Activated T-cell treated with anti-CD3 and anti-CD28 coated beads for 24 hours (primary cell): ENCODE results near the gene DNAAF5.
"Not testable (repeated sequence)": the region's sequence is repeated elsewhere in the genome, so short reads cannot be mapped to it uniquely, and the experiment has no call there.

Source experiments
- DNase-seq: peaks from one replicate; pipeline ENCODE4 v3.0.0-alpha.2; 2020; ENCODE audit warnings: low read depth

DNAAF5 gene

DNA sequence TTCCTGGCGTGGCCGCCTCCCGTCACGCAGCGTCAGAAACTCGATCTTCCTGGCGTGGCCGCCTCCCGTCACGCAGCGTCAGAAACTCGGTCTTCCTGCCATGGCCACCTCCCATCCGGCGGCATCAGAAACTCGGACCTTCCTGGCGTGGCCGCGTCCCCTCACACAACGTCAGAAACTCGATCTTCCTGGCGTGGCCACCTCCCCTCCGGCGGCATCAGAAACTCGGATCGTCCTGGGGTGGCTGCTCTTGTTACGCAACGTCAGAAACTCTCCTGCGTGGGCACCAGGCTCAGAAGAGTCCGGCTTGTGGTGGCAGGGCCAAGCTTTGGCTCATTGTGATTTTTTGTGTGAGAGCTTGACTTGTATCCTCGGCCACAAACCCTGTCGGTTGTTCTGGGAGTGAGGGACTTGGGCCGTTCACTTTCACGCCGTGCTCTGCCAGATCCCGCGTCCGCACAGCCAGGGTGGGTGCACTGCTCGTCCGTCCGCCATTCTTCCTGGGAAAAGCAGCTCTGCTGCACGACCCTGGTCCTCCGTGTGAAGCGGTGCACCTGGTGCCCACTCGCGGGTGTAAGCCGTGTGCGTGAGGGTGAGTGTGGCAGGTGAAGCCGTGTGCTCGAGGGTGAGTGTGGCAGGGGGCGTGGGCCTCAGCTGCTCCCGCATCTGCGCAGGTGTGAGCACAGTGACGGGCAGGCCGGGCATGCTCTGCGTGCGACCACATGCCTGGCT, 56.4 kb downstream of the DNAAF5 start:
- DNase-seq, result no peak

DNA sequence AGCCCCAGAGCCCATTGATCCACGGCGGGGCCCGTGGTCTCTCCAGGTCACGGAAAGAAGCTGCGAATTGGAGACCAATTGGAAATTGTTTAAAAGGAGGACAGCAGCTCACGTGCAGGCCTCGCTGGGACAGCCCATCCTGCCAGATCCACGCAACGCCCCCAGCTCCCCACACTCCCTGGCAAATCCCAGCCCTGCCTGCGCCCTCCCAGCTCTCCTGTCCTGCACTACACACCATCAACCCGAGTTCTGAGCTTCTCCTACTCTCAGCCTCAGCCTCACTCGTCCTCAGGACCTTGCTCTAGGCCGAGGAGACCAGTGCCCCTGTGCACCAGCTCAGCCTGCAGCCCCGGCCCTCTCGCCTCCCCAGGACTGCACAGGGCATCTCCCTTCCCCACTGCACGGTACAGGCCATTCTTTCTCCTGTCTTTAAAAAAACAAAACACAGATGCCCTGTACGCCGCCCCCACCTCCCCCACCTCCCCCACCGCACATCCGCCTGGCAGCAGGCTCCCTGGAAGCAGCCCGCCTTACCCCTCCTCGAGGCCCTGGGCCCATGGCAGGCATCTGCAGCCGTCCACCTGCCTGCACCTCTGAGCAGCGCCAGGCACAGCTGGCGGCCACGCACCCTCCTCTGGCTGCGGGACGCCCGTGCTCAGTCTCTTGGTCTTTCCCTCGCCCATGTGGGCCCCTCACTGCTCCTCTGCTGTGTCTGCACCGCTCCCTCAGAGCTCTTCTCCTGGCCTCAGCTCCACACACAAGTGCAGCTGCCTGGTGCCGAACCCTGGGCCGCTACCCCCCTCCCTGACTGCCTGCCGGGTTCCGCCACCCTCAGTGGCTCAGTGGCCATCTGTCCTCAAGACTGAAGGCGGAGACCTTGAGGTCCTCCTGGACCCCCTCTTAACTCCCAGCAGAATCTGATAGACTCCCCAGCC, 57.3 kb downstream of the DNAAF5 start:
- DNase-seq, result no peak

- DNase-seq, result no peak
Measured at GRCh38 chr7:784971-785370, 58.5 kb downstream of the DNAAF5 start.

GRCh38 chr7:785416-785815, 58.9 kb downstream of the DNAAF5 start:
- no peak for DNase-seq

DNA sequence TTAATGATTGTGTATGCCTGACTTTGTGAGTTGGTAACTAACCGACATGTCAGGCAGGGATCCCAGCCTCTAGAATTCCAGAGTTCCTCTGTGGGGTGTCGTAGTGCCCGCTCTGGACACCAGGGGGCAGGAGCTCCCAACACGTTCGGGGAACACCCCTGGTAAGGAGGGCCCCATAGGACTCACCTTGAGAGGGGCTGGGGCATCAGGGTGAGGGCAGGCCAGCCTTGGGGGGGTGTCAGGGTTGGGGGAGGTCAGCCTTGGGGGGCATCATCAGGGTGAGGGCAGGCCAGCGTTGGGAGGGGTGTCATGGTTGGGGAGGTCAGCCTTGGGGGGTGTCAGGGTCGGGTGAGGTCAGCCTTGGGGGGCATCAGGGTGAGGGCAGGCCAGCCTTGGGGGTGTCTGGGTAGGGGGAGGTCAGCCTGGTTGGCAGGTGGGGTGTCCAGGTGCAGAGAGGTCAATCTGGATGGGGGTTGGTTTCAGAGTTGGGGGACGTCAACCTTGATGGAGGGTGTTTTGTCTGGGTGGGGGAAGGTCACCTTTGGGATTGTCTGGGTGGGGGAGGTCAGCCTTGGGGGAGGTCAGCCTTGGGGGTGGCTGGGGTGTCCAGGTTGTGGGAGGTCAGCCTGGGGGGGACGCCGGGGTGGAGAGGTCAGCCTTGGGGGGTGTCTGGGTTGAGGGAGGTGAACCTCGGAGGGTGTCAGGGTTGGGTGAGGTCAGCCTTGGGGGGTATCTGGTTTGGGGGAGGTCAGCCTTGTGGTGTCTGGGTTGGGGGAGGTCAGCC, 60.2 kb downstream of the DNAAF5 start:
- peak; percentile 56 for DNase-seq

DNA sequence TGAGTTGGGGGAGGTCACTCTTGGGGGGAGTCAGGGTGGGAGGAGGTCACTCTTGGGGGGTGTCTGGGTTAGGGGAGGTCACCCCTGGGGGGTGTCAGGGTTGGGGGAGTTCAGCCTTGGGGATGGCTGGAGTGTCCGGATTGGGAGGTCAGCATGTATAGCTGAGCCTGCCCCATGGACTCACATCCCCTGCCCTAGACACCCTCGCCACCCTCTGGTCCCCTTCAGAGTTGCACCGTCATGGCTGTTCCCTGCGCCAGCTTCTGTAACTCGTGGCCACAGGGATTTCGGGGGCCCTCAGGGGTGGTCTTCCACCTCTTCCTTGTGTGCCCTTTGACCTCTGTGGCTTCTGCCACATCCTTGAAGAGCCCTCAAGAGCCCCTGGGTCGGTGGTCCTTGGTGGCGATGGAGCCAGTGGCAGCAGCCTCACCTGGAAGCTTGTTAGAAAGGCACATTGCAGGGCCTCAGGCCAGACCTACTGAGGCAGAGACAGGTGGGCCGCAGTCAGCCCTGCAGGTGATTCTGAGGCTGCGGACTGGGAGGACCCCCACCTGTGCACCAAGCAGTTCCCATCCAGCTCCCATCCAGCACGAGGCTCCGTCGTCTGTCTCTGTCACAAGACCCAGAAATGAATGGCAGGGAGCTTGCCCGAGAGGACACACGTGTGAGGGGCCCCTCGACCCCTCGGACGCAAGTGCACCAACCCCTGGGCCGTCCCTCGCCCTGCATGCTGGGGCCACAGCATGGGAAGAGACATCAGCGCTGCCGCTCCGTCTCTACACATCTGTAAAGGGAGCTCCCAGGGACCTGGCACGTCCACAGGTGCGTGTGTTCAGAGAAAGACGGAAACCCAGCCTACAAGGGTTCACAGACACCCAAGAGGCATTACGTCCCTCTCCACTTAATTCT, 61.1 kb downstream of the DNAAF5 start:
- DNase-seq, result no peak

DNA sequence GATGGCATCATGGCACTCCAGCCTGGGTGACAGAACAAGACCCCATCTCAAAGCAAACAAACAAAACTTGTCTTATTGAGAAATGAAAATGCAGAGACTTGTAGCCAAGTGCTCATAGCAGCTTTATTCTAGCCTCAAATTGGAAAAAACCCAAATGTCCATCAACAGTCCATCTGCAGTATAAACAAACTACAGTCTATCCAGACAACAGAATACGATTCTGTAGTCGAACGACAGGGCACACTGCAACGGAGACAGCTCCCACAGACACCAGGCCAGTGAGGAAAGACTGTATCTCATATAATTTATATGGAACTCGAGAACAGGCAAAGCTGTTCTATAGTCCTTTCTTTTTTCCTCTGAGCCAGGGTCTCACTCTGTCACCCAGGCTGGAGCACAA, 65.0 kb downstream of the DNAAF5 start:
- DNase-seq, result no peak

DNA sequence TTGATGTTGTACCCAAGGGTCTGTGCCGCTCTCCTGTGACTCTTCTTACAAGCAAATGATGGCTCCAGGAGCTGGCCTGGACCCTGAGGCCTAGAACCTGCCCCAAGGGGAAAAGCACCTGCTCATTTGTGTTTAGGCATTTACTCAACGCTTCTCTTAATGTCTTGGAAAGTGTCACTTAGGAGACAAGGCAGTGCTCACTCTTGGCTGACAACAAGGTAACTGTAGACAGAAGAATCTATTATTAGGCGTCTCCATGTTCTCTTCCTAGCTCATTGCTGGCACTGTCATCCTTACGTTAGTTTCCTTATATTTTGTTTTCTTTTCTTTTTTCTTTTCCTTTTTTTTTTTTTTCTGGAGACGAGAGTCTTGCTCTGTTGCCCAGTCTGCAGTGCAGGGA, 67.7 kb downstream of the DNAAF5 start:
- DNase-seq, result no peak

DNA sequence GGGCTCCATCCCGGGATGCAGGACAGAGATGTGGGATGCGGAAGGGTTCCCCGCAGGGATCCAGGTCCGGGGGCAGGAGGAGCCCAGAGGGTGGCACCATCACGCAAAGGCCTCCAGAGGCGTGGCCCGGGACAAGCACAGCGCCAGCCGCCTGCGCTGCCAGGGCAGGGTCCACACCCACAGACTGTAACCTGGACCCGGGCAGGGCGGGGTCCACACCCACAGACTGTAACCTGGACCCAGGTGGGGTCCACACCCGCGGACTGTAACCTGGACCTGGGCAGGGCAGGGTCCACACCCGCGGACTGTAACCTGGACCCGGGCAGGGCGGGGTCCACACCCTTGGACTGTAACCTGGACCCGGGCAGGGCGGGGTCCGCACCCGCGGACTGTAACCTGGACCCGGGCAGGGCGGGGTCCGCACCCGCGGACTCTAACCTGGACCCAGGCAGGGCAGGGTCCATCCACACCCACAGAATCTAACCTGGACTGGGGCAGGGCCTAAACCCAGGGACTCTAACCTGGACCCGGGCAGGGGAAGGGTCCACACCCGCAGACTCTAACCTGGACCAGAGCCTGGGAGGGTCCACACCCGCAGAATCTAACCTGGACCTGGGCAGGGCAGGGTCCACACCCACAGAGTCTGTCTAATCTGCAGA, 68.3 kb downstream of the DNAAF5 start:
- no peak for DNase-seq

- DNase-seq, result not testable (repeated sequence)
Measured at GRCh38 chr7:796434-797169, 70.1 kb downstream of the DNAAF5 start.

DNA sequence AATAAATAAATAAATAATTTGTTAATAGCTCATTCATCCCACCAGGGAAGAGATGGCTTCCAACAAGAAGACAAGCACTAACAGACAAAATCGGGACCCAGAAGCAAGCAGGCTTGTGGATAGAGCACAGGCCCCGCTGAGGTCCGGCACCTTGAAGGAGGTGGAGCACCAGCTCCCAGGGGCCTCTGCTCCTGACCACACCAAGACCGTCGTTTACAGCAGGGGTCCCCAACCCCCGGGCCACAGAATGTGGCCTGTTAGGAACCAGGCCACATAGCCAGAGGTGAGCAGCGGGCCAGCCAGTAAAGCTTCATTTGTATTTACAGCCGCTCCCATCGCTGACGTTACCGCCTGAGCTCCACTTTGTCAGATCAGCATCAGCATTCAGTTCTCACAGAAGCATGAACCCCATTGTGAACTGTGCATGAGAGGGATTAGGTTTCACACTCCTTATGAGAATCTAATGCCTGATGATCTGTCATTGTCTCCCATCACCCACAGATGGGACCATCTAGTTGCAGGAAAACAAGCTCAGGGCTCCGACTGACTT, 72.5 kb downstream of the DNAAF5 start:
- DNase-seq, result no peak

DNA sequence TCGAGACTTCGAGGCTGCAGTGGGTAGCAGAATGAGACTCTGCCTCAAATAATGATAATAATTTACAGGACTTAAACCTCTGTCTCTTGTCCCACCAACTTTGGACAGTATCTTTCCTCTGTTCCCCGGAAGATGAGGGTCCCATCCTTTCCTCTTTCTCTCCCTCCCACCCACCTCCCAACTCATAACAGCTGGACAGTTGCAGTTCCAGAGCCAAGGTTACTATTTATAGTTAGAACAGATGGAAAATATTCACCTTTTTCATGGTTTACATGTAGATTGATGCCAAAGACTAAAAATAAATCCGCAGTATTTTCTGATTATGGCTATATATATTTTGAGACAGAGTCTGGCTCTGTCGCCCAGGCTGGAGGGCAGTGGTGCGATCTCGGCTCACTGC, 74.2 kb downstream of the DNAAF5 start:
- no peak for DNase-seq

GRCh38 chr7:801351-801750, 74.9 kb downstream of the DNAAF5 start:
- not testable (repeated sequence) for DNase-seq

DNA sequence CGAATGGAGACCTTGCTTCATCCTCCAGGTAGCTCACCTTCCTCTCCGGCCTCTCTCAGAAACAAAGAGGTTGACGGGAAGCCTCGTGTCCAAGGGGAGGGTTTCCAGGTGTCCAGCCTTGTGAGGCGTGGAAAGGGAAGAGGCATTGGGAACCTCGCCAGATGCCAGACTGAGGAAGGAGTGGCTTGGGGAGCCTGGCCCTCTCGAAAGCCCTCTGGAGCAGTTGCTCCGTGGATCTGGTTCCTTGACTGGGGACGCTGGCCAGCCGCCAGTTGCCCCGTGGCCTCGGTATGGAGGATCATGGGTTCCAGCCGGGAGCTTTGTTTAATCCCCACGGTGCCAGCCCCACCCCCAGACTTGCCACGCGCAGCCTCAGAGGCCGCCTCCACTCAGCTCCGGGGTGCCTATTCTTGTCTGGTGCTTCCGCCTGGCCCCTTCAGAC, 75.5 kb downstream of the DNAAF5 start:
- no peak for DNase-seq

DNA sequence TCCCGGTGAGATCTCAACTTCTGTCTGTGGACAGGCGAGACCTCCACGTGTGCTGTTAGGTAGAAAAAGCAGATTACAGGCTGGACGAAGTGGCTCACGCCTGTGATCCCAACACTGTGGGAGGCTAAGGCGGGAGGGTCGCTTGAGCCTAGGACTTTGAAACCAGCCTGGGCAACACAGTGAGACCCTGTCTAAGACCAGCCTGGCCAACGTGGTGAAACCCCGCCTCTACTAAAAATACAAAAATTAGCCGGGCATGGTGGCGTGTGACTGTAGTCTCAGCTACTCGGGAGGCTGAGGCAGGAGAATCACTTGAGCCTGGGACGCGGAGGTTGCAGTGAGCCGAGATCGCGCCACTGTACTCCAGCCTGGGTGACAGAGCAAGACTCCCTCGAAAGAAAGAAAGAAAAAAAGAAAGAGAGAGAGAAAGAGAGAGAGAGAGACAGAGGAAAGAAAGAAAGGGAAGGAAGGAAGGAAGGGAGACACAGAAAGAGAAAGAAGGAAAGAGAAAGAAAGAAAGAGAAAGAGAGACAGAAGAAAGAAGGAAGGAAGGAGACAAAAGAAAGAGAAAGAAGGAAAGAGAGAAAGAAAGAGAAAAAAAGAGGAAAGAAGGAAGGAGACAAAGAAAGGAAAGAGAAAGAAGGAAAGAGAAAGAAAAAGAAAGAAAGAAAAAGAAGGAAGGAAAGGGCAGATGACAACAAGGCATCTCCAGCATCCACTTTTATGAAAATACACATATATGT, 76.2 kb downstream of the DNAAF5 start:
- no peak for DNase-seq

GRCh38 chr7:803243-803635, 76.7 kb downstream of the DNAAF5 start:
- no peak for DNase-seq

- not testable (repeated sequence) for DNase-seq
Measured at GRCh38 chr7:803796-804195, 77.3 kb downstream of the DNAAF5 start.

GRCh38 chr7:805261-805660, 78.8 kb downstream of the DNAAF5 start:
- no peak for DNase-seq
